ENCODE results near the gene TMED8. TPM values are rescaled to one million over a fixed set of nuclear protein-coding genes. Genes with fewer than 3 reads are reported as not detected.

Gene TMED8
- total RNA-seq, 1 experiment from 2014 or later: 42.6 TPM

DNA sequence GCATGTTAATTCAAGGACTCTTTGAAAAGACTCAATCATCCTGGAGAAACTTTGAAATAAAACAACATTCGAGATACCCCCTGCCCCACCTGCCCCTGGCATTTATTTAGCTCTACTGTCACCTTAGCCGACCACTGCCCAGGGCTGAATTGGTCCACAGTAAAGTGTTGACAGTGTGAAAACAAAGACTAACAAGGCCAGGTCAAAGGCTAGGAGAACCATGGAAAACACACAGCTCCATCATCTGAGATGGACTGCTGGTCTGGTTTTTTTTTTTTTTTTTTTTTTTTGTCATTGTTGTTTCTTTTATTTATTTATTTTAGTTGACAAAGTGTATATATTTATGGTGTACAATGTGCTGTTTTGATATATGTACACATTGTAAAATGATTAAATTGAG is 30.4 kb downstream of the TMED8 start:
- BruUV-seq (replicated peaks): no TSS peak
- intact Hi-C loops (cut with micrococcal nuclease; ENCODE audit: unreplicated experiment): no loop called here
- H3K9me2 ChIP-seq (ENCODE audit: insufficient read depth): no peaks in the 10 kb centered on the region
- no peak overlapping the region for H2AFZ ChIP-seq
- no peak overlapping the region for H3K4me2 ChIP-seq
- H3K36me3 ChIP-seq (ENCODE audit: low read depth): no peaks in the 10 kb centered on the region
- DNase-seq: no peak
- H3K9me3 ChIP-seq (ENCODE audit: insufficient read depth, low read depth): no peaks in the 10 kb centered on the region
- H3K4me3 ChIP-seq: no peak overlapping the region
- no peaks in the 10 kb centered on the region for H3K79me2 ChIP-seq (ENCODE audit: low read depth)
- TF ChIP-seq, protein P1, sequence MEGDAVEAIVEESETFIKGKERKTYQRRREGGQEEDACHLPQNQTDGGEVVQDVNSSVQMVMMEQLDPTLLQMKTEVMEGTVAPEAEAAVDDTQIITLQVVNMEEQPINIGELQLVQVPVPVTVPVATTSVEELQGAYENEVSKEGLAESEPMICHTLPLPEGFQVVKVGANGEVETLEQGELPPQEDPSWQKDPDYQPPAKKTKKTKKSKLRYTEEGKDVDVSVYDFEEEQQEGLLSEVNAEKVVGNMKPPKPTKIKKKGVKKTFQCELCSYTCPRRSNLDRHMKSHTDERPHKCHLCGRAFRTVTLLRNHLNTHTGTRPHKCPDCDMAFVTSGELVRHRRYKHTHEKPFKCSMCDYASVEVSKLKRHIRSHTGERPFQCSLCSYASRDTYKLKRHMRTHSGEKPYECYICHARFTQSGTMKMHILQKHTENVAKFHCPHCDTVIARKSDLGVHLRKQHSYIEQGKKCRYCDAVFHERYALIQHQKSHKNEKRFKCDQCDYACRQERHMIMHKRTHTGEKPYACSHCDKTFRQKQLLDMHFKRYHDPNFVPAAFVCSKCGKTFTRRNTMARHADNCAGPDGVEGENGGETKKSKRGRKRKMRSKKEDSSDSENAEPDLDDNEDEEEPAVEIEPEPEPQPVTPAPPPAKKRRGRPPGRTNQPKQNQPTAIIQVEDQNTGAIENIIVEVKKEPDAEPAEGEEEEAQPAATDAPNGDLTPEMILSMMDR (conservative IDR thresholded peaks at IDR 0.05): no peak
- no peak for TF ChIP-seq EZH2 (IDR thresholded peaks at IDR 0.05; ENCODE audit: low read depth)
- H3K27ac ChIP-seq: no peak overlapping the region
- no peaks in the 10 kb centered on the region for H3K27me3 ChIP-seq (ENCODE audit: insufficient read depth, low read depth)
- no peaks in the 10 kb centered on the region for H3K4me1 ChIP-seq (replicated peaks; ENCODE audit: insufficient read depth)
- POLR2A ChIA-PET (ENCODE audit: unreplicated experiment): no interaction called here
- CTCF ChIA-PET: interaction anchor here (0.6 to 0.7 kb wide), 2 partner anchors 12 to 44 kb away, joined by 3 to 8 read pairs; no protein-coding TSS in a partner anchor
- no peaks in the 10 kb centered on the region for H3F3A ChIP-seq (ENCODE audit: insufficient read depth, low read depth)
- no peaks in the 10 kb centered on the region for H4K20me1 ChIP-seq (ENCODE audit: insufficient read depth)

DNA sequence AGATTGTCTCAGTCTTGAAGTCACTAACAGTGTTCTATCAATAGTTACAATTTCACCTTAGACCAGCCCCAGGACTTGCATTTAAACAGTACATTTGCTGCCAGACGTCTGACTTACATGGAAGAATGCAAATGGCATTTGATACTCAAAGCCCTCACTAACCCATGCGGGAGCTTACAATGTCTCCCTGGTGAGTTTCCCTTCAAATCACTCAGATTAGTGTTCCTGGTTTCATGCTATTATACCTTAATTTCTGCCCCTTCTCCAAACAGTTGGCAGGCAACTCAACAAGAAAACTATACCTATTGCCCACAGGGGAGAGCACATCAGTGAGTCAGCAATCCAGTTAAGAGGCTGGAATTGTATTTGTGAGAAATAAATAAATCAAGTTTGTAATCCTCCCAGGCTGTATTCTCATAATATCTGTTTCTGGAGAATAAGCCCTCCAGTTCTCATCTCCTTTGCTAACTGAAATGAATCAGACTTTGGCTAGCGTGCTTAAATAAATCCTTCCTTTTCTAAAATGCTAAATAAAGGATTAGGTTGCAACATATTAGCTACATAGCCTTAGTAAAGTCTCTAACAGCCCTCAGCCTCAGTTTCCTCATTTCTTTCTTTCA is 32.4 kb downstream of the TMED8 start:
- DNase-seq: no peak
- Histone ChIP-seq H3K9me2 (ENCODE audit: insufficient read depth) (no peaks in the 10 kb centered on the region), H3K27ac (no peak overlapping the region), H2AFZ (no peak overlapping the region), H3K9me3 (ENCODE audit: insufficient read depth, low read depth) (no peaks in the 10 kb centered on the region), H3K4me2 (no peak overlapping the region), H3F3A (ENCODE audit: insufficient read depth, low read depth) (no peaks in the 10 kb centered on the region), H4K20me1 (ENCODE audit: insufficient read depth) (no peaks in the 10 kb centered on the region), H3K79me2 (ENCODE audit: low read depth) (no peaks in the 10 kb centered on the region), H3K4me1 (replicated peaks; ENCODE audit: insufficient read depth) (no peaks in the 10 kb centered on the region), H3K36me3 (ENCODE audit: low read depth) (no peaks in the 10 kb centered on the region), H3K4me3 (no peak overlapping the region), H3K27me3 (ENCODE audit: insufficient read depth, low read depth) (no peaks in the 10 kb centered on the region)
- ChIA-PET CTCF (interaction anchor here (0.6 kb wide), 1 partner anchor 466 kb away, joined by 5 read pairs; no protein-coding TSS in a partner anchor), POLR2A (ENCODE audit: unreplicated experiment) (no interaction called here)
- TF ChIP-seq, protein P1 (conservative IDR thresholded peaks at IDR 0.05): no peak
- no peak for TF ChIP-seq EZH2 (IDR thresholded peaks at IDR 0.05; ENCODE audit: low read depth)
- BruUV-seq (replicated peaks): no TSS peak
- intact Hi-C loops (cut with micrococcal nuclease; ENCODE audit: unreplicated experiment): no loop called here

DNA sequence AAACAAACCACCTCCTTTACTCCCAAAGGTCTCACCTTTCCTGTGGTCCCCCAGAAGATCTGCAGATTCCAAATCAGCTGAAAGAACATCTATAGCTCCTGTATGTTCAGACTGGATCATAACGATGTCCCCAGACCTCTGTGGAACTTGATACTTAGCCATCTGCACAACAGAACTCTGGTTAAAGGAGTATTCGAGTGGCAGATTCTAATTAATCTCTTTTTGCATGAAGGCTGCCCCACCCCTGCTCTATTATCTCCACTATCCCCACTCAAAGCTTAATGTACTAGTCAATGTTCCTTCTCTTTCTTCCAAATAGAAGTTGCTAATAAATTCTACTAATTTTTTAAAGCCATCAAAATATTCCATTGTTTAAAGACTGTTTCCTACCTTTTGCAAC is 33.2 kb downstream of the TMED8 start:
- no peaks in the 10 kb centered on the region for H3F3A ChIP-seq (ENCODE audit: insufficient read depth, low read depth)
- no peak for TF ChIP-seq EZH2 (IDR thresholded peaks at IDR 0.05; ENCODE audit: low read depth)
- TF ChIP-seq, protein P1 (conservative IDR thresholded peaks at IDR 0.05): no peak
- H3K4me3 ChIP-seq: no peak overlapping the region
- no peaks in the 10 kb centered on the region for H3K79me2 ChIP-seq (ENCODE audit: low read depth)
- no peaks in the 10 kb centered on the region for H3K4me1 ChIP-seq (replicated peaks; ENCODE audit: insufficient read depth)
- no peaks in the 10 kb centered on the region for H4K20me1 ChIP-seq (ENCODE audit: insufficient read depth)
- BruUV-seq (replicated peaks): no TSS peak
- DNase-seq: no peak
- H2AFZ ChIP-seq: no peak overlapping the region
- H3K4me2 ChIP-seq: no peak overlapping the region
- intact Hi-C loops (cut with micrococcal nuclease; ENCODE audit: unreplicated experiment): no loop called here
- POLR2A ChIA-PET (ENCODE audit: unreplicated experiment): interaction anchor here (0.7 kb wide), 1 partner anchor 559 kb away, joined by 5 read pairs; no protein-coding TSS in a partner anchor
- H3K9me3 ChIP-seq (ENCODE audit: insufficient read depth, low read depth): no peaks in the 10 kb centered on the region
- H3K9me2 ChIP-seq (ENCODE audit: insufficient read depth): no peaks in the 10 kb centered on the region
- H3K27ac ChIP-seq: no peak overlapping the region
- no peaks in the 10 kb centered on the region for H3K27me3 ChIP-seq (ENCODE audit: insufficient read depth, low read depth)
- CTCF ChIA-PET: no interaction called here
- H3K36me3 ChIP-seq (ENCODE audit: low read depth): no peaks in the 10 kb centered on the region

All from PC-9 (cell line).